T-cell (primary cell): ENCODE results near the gene SP2. TPM values are rescaled to one million over a fixed set of nuclear protein-coding genes. Genes with fewer than 3 reads are reported as not detected.
A peak's percentile ranks its signal among the peaks of the same experiment; 100 is the strongest.
"Not testable (repeated sequence)": the region's sequence is repeated elsewhere in the genome, so short reads cannot be mapped to it uniquely, and the experiment has no call there.

Experiments
- ATAC-seq, 4 experiments: fragments of 200-7000 bp in 3 of 4; fragments of 150-1000 bp in 1 of 4; cut with Tn5 transposase; replicated peaks in 1 of 4; 1 replicate in 3 of 4; 2 replicates in 1 of 4; pipeline ENCODE4 v1.10.0; 2021; ENCODE audit warnings: moderate library complexity in 3 of 4, mild to moderate bottlenecking in 2 of 4, moderate number of reproducible peaks in 1 of 4
- CTCF ChIA-PET, 2 donors: fragments of 300-600 bp; sonication (Branson Sonifier 250); formaldehyde crosslinking; loops; one replicate each; lab custom pipeline; 2022; ENCODE audit warnings: antibody characterized with exemption in 2 of 2; lab: Charles Lee
- POLR2A ChIA-PET, 2 donors: fragments of 300-600 bp; sonication (Branson Sonifier 250); formaldehyde crosslinking; loops; one replicate each; lab custom pipeline; 2022; ENCODE audit warnings: antibody characterized with exemption in 2 of 2; lab: Charles Lee
- DNase-seq, 35 experiments: peaks; one replicate each; pipeline versions ENCODE4 v3.0.0 to v3.0.0-alpha.2; 2013 to 2023
- H3K27ac ChIP-seq: one replicate; pipeline ENCODE4 v1.5.1; 2013; ENCODE audit warnings: low read length
- H3K27me3 ChIP-seq, 2 experiments: replicated peaks in 1 of 2; 1 replicate in 1 of 2; 2 replicates in 1 of 2; pipeline versions ENCODE4 v1.6.1 to v1.7.0; 2013; ENCODE audit warnings: low read length in 1 of 2, mixed read lengths in 1 of 2; ENCODE audit not compliant: control insufficient read depth in 2 of 2, insufficient read depth in 2 of 2; ENCODE audit errors: extremely low read depth in 1 of 2
- H3K36me3 ChIP-seq, 2 donors: 1 replicate in 1 of 2; 2 replicates in 1 of 2; pipeline versions ENCODE4 v1.6.1 to v1.7.0; 2013; ENCODE audit warnings: low read length in 1 of 2; ENCODE audit not compliant: control insufficient read depth in 2 of 2, insufficient read depth in 1 of 2; ENCODE audit errors: extremely low read depth in 1 of 2
- H3K4me1 ChIP-seq, 2 experiments: 1 replicate in 1 of 2; 2 replicates in 1 of 2; pipeline versions ENCODE4 v1.6.1 to v1.7.0; 2013; ENCODE audit warnings: low read length in 2 of 2, mixed read lengths in 1 of 2; ENCODE audit not compliant: insufficient read depth in 2 of 2, control insufficient read depth in 1 of 2; ENCODE audit errors: extremely low read depth in 1 of 2
- H3K4me3 ChIP-seq, 2 donors: 1 replicate in 1 of 2; 2 replicates in 1 of 2; pipeline versions ENCODE4 v1.5.1 to v1.7.0; 2013; ENCODE audit warnings: mild to moderate bottlenecking in 2 of 2, low read length in 1 of 2, moderate library complexity in 1 of 2; ENCODE audit not compliant: control insufficient read depth in 1 of 2; ENCODE audit errors: extremely low read depth in 1 of 2
- H3K9me3 ChIP-seq: 2 replicates; pipeline ENCODE4 v1.7.0; 2013
- H3K27ac Mint-ChIP-seq, 2 donors: one replicate each; pipeline ENCODE4 v1.8.0; 2020 to 2021; ENCODE audit warnings: mild to moderate bottlenecking in 2 of 2, mixed read lengths in 2 of 2
- H3K27me3 Mint-ChIP-seq, 2 donors: one replicate each; pipeline ENCODE4 v1.8.0; 2021 to 2022; ENCODE audit warnings: mixed read lengths in 2 of 2
- H3K36me3 Mint-ChIP-seq: one replicate; pipeline ENCODE4 v1.8.0; 2021; ENCODE audit warnings: mixed read lengths
- H3K4me1 Mint-ChIP-seq, 3 donors: one replicate each; pipeline ENCODE4 v1.8.0; 2020 to 2022; ENCODE audit warnings: mixed read lengths in 3 of 3, mild to moderate bottlenecking in 1 of 3
- H3K4me3 Mint-ChIP-seq, 3 donors: one replicate each; pipeline ENCODE4 v1.8.0; 2020 to 2022; ENCODE audit warnings: mild to moderate bottlenecking in 3 of 3, mixed read lengths in 3 of 3, moderate library complexity in 3 of 3
- H3K9me3 Mint-ChIP-seq, 3 donors: one replicate each; pipeline ENCODE4 v1.8.0; 2020 to 2022; ENCODE audit warnings: mixed read lengths in 3 of 3
- WGBS: methylation state at CpG from one replicate; pipeline ENCODE4 v1.1.5; 2013; ENCODE audit warnings: missing lambda C conversion rate; ENCODE audit not compliant: insufficient coverage; 5-methylcytosine and 5-hydroxymethylcytosine counted together
- total RNA-seq, 35 experiments: library from RNA in 6 of 35; stranded (reverse) in 6 of 35; fragments of 120-200 nt in 1 of 35; gene quantifications; one replicate each; pipeline versions ENCODE4 v1.2.1 to v1.2.4 and lab custom pipeline; 2013 to 2026

Gene SP2
- total RNA-seq, 5 donors from 2014 or later (not counting 1 experiment from before 2014, with no cell fraction given), result 27.1 to 41.6 (median 32.8) TPM

- Histone ChIP-seq H3K4me3 (no peak overlapping the region), H3K36me3 (peaks cover 6 to 34% of the 10 kb centered on the region in 2 donors), H3K27me3 (no peaks in the 10 kb centered on the region), H3K9me3 (no peaks in the 10 kb centered on the region), H3K27ac (no peak overlapping the region), H3K4me1 (no peaks in the 10 kb centered on the region)
- DNase-seq (no peak), ATAC-seq (no peak)
- CTCF ChIA-PET, result no interaction called here
- peaks cover 9 to 30% (median 17%) of the 10 kb centered on the region in 3 donors for H3K4me1 Mint-ChIP-seq
- no peak overlapping the region for H3K4me3 Mint-ChIP-seq
- no peaks in the 10 kb centered on the region for H3K9me3 Mint-ChIP-seq
- H3K27me3 Mint-ChIP-seq, result no peaks in the 10 kb centered on the region
- H3K27ac Mint-ChIP-seq, result peak overlapping the region; percentile 17 to 46
- peaks cover 24% of the 10 kb centered on the region for H3K36me3 Mint-ChIP-seq
- WGBS, result 98% methylated on average over 10 of the region's 12 CpGs
- POLR2A ChIA-PET, result no interaction called here
Observed at GRCh38 chr17:47915776-47916398, 19.9 kb downstream of the SP2 start.

GRCh38 chr17:47916489-47917208 lies 20.6 kb downstream of the SP2 start:
- ATAC-seq (no peak), DNase-seq (no peak)
- H3K27ac Mint-ChIP-seq, result peak overlapping the region; percentile 17 to 62
- peaks cover 9 to 30% (median 17%) of the 10 kb centered on the region in 3 donors for H3K4me1 Mint-ChIP-seq
- H3K9me3 Mint-ChIP-seq, result no peaks in the 10 kb centered on the region
- Histone ChIP-seq H3K36me3 (peaks cover 4 to 38% of the 10 kb centered on the region in 2 donors), H3K9me3 (no peaks in the 10 kb centered on the region), H3K27ac (no peak overlapping the region), H3K27me3 (no peaks in the 10 kb centered on the region), H3K4me3 (no peak overlapping the region), H3K4me1 (no peaks in the 10 kb centered on the region)
- ChIA-PET CTCF (no interaction called here), POLR2A (interaction anchor here in 1 of 2 donors (0.6 kb wide), 1 partner anchor 21 kb away, joined by 5 read pairs; no protein-coding TSS in a partner anchor)
- no peaks in the 10 kb centered on the region for H3K27me3 Mint-ChIP-seq
- WGBS, result 87% methylated on average over 8 of the region's 19 CpGs
- no peak overlapping the region for H3K4me3 Mint-ChIP-seq
- H3K36me3 Mint-ChIP-seq, result peaks cover 28% of the 10 kb centered on the region

- Histone ChIP-seq H3K27me3 (no peaks in the 10 kb centered on the region), H3K9me3 (no peaks in the 10 kb centered on the region), H3K4me3 (no peak overlapping the region), H3K27ac (no peak overlapping the region), H3K4me1 (no peaks in the 10 kb centered on the region), H3K36me3 (peaks cover 4 to 44% of the 10 kb centered on the region in 2 donors)
- Mint-ChIP-seq H3K4me3 (no peak overlapping the region), H3K27me3 (no peaks in the 10 kb centered on the region), H3K27ac (peak overlapping the region; percentile 27 to 28), H3K4me1 (peaks cover 9 to 22% (median 16%) of the 10 kb centered on the region in 3 donors), H3K9me3 (no peaks in the 10 kb centered on the region), H3K36me3 (peaks cover 34% of the 10 kb centered on the region)
- DNase-seq (no peak), ATAC-seq (no peak)
- whole genome bisulfite sequencing, result no CpG with 5 or more reads among the region's 2 CpGs
- ChIA-PET CTCF (no interaction called here), POLR2A (interaction anchor here in 1 of 2 donors (0.6 kb wide), 1 partner anchor 22 kb away, joined by 5 read pairs; no protein-coding TSS in a partner anchor)
Observed at GRCh38 chr17:47917581-47917980, 21.5 kb downstream of the SP2 start.

GRCh38 chr17:47918006-47918405 lies 22.0 kb downstream of the SP2 start:
- Mint-ChIP-seq H3K27me3 (no peaks in the 10 kb centered on the region), H3K9me3 (no peaks in the 10 kb centered on the region), H3K27ac (peak overlapping the region; percentile 27 to 64), H3K4me3 (no peak overlapping the region), H3K36me3 (peaks cover 37% of the 10 kb centered on the region), H3K4me1 (peaks cover 9 to 18% (median 13%) of the 10 kb centered on the region in 3 donors)
- Histone ChIP-seq H3K4me3 (no peak overlapping the region), H3K27me3 (no peaks in the 10 kb centered on the region), H3K36me3 (peaks cover 4 to 48% of the 10 kb centered on the region in 2 donors), H3K27ac (no peak overlapping the region), H3K9me3 (no peaks in the 10 kb centered on the region), H3K4me1 (no peaks in the 10 kb centered on the region)
- CTCF ChIA-PET, result no interaction called here
- WGBS, result no CpG with 5 or more reads among the region's 2 CpGs
- DNase-seq, result no peak
- no peak for ATAC-seq
- POLR2A ChIA-PET, result no interaction called here

GRCh38 chr17:47918991-47919390 lies 23.0 kb downstream of the SP2 start:
- H3K36me3 Mint-ChIP-seq, result peaks cover 45% of the 10 kb centered on the region
- ATAC-seq, result no peak
- no peak overlapping the region for H3K27ac ChIP-seq

GRCh38 chr17:47919889-47920288 lies 23.9 kb downstream of the SP2 start:
- CTCF ChIA-PET, result interaction anchor here in 1 of 2 donors (0.5 kb wide), 1 partner anchor 8 kb away, joined by 3 read pairs; no protein-coding TSS in a partner anchor
- H3K27me3 Mint-ChIP-seq, H3K27ac Mint-ChIP-seq, ATAC-seq, H3K4me3 ChIP-seq, H3K4me1 ChIP-seq, DNase-seq, H3K9me3 ChIP-seq, H3K27ac ChIP-seq, POLR2A ChIA-PET, H3K9me3 Mint-ChIP-seq, H3K27me3 ChIP-seq, H3K4me3 Mint-ChIP-seq: not testable (repeated sequence)
- peaks cover 4 to 66% of the 10 kb centered on the region in 2 donors for H3K36me3 ChIP-seq
- WGBS, result 92% methylated on average over 7 of the region's 14 CpGs
- peaks cover 9 to 13% (median 11%) of the 10 kb centered on the region in 3 donors for H3K4me1 Mint-ChIP-seq
- H3K36me3 Mint-ChIP-seq, result peaks cover 49% of the 10 kb centered on the region

More at GRCh38 chr17:47918991-47919390, 23.0 kb downstream of the SP2 start:
- CTCF ChIA-PET, result interaction anchor here in 1 of 2 donors (0.6 kb wide), 1 partner anchor 51 kb away, joined by 3 read pairs; no protein-coding TSS in a partner anchor
- Mint-ChIP-seq H3K4me1 (peaks cover 9 to 16% (median 13%) of the 10 kb centered on the region in 3 donors), H3K27me3 (no peaks in the 10 kb centered on the region), H3K27ac (no peak overlapping the region), H3K4me3 (no peak overlapping the region), H3K9me3 (no peaks in the 10 kb centered on the region)
- Histone ChIP-seq H3K4me1 (no peaks in the 10 kb centered on the region), H3K4me3 (no peak overlapping the region), H3K27me3 (no peaks in the 10 kb centered on the region), H3K36me3 (peaks cover 4 to 58% of the 10 kb centered on the region in 2 donors), H3K9me3 (no peaks in the 10 kb centered on the region)
- DNase-seq, result no peak
- WGBS, result no CpG with 5 or more reads among the region's 2 CpGs
- POLR2A ChIA-PET, result no interaction called here
